GM12892 (cell line): ENCODE results near the gene SLC15A3.

Experiments
- POLR2A ChIP-seq: IDR thresholded peaks from 2 replicates; pipeline ENCODE4 v1.6.1; 2011; ENCODE audit warnings: low read depth, low read length, control low read depth
- POLR2AphosphoS5 ChIP-seq: IDR thresholded peaks from 2 replicates; pipeline ENCODE4 v1.6.1; 2011; ENCODE audit warnings: low read depth, low read length, control low read depth
- TAF1 ChIP-seq: IDR thresholded peaks from 2 replicates; pipeline ENCODE4 v1.6.1; 2011; ENCODE audit warnings: low read depth, mild to moderate bottlenecking, control low read depth, low read length, borderline replicate concordance

GRCh38 chr11:60899046-60899936 is 52.7 kb downstream of the SLC15A3 start:
- TF ChIP-seq POLR2AphosphoS5 (no peak), POLR2A (no peak), TAF1 (no peak)
